Stimulated activated CD8-positive, alpha-beta memory T cell treated with anti-CD3 and anti-CD28 coated beads, Interleukin-15, amount 100 ng/mL, for 1 hour (primary cell): ENCODE measurements around the gene NBPF6.
"Not testable (repeated sequence)": the region's sequence is repeated elsewhere in the genome, so short reads cannot be mapped to it uniquely, and the experiment has no call there.

Experiments
- DNase-seq: peaks from one replicate; pipeline ENCODE4 v3.0.0-alpha.2; 2020; ENCODE audit warnings: low read depth

NBPF6 gene

GRCh38 chr1:108496856-108497255 lies 46.7 kb downstream of the NBPF6 start:
- DNase-seq: not testable (repeated sequence)

- DNase-seq: no peak
Measured at GRCh38 chr1:108502138-108502537, 52.0 kb downstream of the NBPF6 start.

- DNase-seq: no peak
Measured at GRCh38 chr1:108502624-108503023, 52.5 kb downstream of the NBPF6 start.

GRCh38 chr1:108503062-108503733 lies 53.1 kb downstream of the NBPF6 start:
- no peak for DNase-seq

- DNase-seq: no peak
Measured at GRCh38 chr1:108504447-108504846, 54.3 kb downstream of the NBPF6 start.

GRCh38 chr1:108505763-108506070 lies 55.6 kb downstream of the NBPF6 start:
- DNase-seq: no peak

- DNase-seq: no peak
Measured at GRCh38 chr1:108511764-108512163, 61.6 kb downstream of the NBPF6 start.

GRCh38 chr1:108512239-108513043 lies 62.3 kb downstream of the NBPF6 start:
- DNase-seq: no peak

GRCh38 chr1:108513044-108513415 lies 62.9 kb downstream of the NBPF6 start:
- no peak for DNase-seq

GRCh38 chr1:108513914-108514313 lies 63.8 kb downstream of the NBPF6 start:
- DNase-seq: not testable (repeated sequence)

GRCh38 chr1:108517301-108517897 lies 67.3 kb downstream of the NBPF6 start:
- DNase-seq: not testable (repeated sequence)
